ENCODE data around the gene TMX2.

- TF ChIP-seq CTCF (IDR thresholded peaks at IDR 0.05) (no peak), POLR2A (IDR thresholded peaks at IDR 0.05) (no peak)
Measured at GRCh38 chr11:57781529-57781943, 69.1 kb downstream of the TMX2 start.
